Hepatocyte (in vitro differentiated cells): ENCODE measurements around the gene STXBP5L.
"Not testable (repeated sequence)": the region's sequence is repeated elsewhere in the genome, so short reads cannot be mapped to it uniquely, and the experiment has no call there.

Experiments used
- CTCF ChIP-seq: fragments of 200-600 bp; sonication (generic); IDR thresholded peaks from 2 replicates; pipeline ENCODE4 v1.5.1; 2016; ENCODE audit warnings: antibody characterized with exemption, mild to moderate bottlenecking; ENCODE audit not compliant: poor library complexity
- EZH2phosphoT487 ChIP-seq: fragments of 200-600 bp; sonication (generic); IDR thresholded peaks from one replicate; pipeline ENCODE4 v1.6.1; 2018; ENCODE audit warnings: antibody characterized with exemption, mild to moderate bottlenecking, low read depth, moderate library complexity; ENCODE audit not compliant: unreplicated experiment, severe bottlenecking

- not testable (repeated sequence) for TF ChIP-seq CTCF, EZH2phosphoT487
Observed at GRCh38 chr3:121395967-121396366, 488.0 kb downstream of the STXBP5L start.
